GM10248 (cell line): ENCODE results near the gene DOCK1.

Source experiments
- CTCF ChIA-PET: fragments of 300-600 bp; sonication (Branson Sonifier 250); formaldehyde crosslinking; extraction: SDS; loops from one replicate; lab custom pipeline; 2021; ENCODE audit warnings: antibody characterized with exemption; lab: Yijun Ruan, JAX
- POLR2A ChIA-PET: fragments of 350-650 bp; sonication (Branson Sonifier 250); formaldehyde crosslinking; extraction: SDS; loops from one replicate; lab custom pipeline; 2020; ENCODE audit warnings: antibody characterized with exemption; lab: Yijun Ruan, JAX
- DNase-seq: peaks from one replicate; pipeline ENCODE4 v3.0.0; 2012; ENCODE audit errors: extremely low spot score
- CTCF ChIP-seq: IDR thresholded peaks from 2 replicates; pipeline ENCODE4 v1.5.1; 2012; ENCODE audit warnings: mild to moderate bottlenecking, low read depth; ENCODE audit errors: extremely low read depth, missing control alignments, control extremely low read depth

DOCK1 gene

GRCh38 chr10:127410030-127410429 is 504.8 kb downstream of the DOCK1 start:
- ChIA-PET POLR2A (no interaction called here), CTCF (no interaction called here)
- no peak for TF ChIP-seq CTCF
- DNase-seq = no peak

- no peak for DNase-seq
- no peak for TF ChIP-seq CTCF
- ChIA-PET CTCF (no interaction called here), POLR2A (no interaction called here)
These were observed 505.8 kb downstream of the DOCK1 start for GRCh38 chr10:127411062-127411461.

GRCh38 chr10:127413326-127413725 is 508.1 kb downstream of the DOCK1 start:
- no peak for DNase-seq
- POLR2A ChIA-PET = no interaction called here
- CTCF ChIA-PET = no interaction called here
- TF ChIP-seq CTCF = no peak

- CTCF ChIA-PET = no interaction called here
- no peak for DNase-seq
- TF ChIP-seq CTCF = no peak
- POLR2A ChIA-PET = no interaction called here
These were observed 508.8 kb downstream of the DOCK1 start for GRCh38 chr10:127414024-127414423.

- no peak for TF ChIP-seq CTCF
- POLR2A ChIA-PET = no interaction called here
- CTCF ChIA-PET = no interaction called here
- DNase-seq = no peak
These were observed 509.9 kb downstream of the DOCK1 start for GRCh38 chr10:127415116-127415515.

GRCh38 chr10:127415901-127416581 is 510.8 kb downstream of the DOCK1 start:
- DNase-seq = no peak
- ChIA-PET POLR2A (no interaction called here), CTCF (no interaction called here)
- TF ChIP-seq CTCF = no peak
